DMS153 (cell line): ENCODE results near the gene EIF4E2.

Experiments
- DNase-seq: peaks from one replicate; lab custom pipeline; 2025; lab: John Stamatoyannopoulos, UW

EIF4E2 gene

DNA sequence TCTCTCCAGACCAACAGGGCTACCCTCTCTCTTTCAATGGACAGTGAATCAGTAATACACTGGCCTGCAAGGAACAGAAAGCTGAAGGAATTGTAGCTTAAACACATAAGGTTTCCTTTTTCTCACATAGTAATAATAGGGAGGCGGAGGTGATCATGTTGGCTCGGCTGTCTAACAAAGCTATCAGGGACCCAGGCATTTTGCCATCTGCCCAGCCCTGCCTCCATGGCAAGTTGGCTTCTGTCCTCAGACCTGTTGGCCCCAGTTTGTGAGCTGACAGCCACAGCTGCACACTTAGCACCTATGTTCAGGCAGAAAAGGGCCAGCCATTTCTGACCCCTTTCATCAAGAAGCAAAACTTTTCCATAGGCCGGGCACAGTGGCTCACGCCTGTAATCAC, 13.0 kb upstream of the EIF4E2 start:
- no peak for DNase-seq

DNA sequence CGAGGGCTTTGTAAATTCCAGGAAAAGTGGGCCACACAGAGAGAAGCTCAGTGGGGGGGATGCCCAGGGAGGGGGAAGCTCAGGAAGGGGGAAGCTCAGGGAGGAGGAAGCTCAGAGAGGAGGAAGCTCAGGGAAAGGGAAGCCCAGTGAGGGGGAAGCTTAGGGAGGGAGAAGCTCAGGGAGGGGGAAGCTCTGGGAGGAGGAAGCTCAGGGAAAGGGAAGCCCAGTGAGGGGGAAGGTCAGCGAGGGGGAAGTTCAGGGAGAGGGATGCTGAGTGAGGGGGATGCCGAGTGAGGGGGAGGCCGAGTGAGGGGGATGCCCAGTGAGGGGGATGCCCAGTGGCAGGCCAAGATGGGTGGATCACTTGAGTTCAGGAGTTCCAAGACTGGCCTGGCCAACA, 11.8 kb upstream of the EIF4E2 start:
- DNase-seq = no peak

DNA sequence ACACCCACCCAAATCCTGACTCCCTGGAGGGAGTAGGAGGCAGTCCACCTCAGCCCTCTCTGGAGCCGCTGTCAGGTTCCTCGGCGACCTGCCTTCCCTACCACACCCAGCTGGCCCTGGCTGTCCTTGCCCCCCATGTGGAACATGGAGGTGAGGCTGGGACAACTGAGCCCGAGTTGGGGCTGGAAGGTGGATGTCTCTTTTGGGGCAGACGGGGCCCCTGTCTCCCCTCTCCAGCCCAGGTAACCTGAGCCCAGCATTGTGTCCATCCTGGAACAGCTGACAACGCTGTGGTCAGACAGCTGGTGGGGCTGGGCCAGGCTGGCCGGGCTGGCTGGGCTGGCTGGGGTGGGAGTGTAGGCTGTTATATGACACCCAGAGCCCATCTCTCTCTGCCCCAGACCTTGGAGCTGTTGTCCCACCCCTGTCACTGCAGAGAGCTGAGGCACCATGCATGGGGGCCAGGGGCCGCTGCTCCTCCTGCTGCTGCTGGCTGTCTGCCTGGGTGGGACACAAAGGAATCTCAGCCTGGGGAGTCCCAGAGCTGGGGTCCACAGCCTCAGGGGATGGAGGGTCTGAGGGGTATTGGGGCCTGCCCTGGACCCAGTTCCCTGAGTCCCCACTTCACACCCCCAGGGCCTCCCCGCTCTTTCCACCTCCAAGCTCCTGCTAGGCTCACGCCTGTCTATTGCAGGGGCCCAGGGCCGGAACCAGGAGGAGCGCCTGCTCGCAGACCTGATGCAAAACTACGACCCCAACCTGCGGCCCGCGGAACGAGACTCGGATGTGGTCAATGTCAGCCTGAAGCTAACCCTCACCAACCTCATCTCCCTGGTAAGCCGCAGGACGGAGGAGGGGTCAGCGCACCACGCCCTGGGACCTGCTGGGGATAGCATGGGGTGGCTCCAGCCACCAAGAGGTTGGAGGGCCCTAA, 10.9 kb upstream of the EIF4E2 start, which contains the start of gene CHRNG:
Gene CHRNG (plus strand): TSS at position 395 of the 934 bp plus-strand sequence. CDS start 56 bp downstream, at position 451.
- no peak for DNase-seq

DNA sequence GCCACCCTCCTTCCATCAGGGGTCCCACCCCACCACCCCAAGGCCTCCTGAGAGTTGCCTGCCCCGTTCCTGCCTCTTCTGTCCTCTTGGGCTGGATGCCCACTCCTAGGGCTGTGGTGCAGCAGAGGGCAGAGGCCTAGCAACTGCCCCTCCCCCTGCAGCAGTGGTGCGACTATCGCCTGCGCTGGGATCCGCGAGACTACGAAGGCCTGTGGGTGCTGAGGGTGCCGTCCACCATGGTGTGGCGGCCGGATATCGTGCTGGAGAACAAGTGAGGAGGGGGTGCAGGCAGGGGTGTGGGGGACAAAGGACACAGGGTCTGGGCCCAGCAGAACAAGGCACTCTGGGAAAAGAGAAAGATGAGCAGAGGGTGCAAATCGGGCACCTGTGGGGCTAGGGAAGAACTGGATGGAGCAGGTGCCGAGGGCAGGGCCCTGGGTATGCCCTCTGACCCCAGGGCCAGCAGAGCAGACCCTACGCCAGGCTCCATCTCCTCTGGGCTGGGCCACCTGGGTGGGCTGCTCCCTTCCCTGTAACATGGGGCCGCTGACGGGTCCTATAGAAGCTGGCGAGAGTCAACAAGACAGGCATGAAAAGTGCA, 9.9 kb upstream of the EIF4E2 start:
- DNase-seq = no peak

DNA sequence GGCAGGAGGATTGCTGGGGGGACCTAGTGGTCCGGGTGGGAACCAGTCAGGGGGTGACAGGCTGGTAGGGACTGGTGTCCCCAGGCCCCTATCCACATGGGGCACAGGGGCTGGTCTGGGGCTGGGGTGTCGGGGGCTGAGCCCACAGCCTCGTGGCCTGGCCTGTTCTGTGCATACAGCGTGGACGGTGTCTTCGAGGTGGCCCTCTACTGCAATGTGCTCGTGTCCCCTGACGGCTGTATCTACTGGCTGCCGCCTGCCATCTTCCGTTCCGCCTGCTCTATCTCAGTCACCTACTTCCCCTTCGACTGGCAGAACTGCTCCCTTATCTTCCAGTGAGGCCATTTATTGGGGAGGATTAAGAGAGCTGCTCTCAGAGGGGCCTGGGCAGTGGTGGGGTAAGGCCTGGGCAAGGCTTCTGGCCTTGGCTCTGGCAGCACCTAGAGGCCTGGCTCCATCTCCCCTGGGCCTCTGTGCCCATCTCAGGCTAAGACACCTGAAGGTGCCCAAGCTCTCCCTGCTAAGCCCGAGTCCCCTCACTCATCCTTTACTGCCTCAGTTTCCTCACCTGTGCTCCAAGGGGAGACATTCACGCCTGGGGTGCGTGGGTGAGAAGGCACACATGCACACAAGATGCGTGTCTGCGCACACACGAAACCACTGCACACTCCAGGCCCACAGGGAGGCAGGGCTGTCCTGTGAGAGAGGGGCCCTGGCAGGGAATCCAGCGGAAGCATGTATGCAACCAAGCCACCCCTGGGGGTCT, 9.1 kb upstream of the EIF4E2 start:
- DNase-seq = no peak

DNA sequence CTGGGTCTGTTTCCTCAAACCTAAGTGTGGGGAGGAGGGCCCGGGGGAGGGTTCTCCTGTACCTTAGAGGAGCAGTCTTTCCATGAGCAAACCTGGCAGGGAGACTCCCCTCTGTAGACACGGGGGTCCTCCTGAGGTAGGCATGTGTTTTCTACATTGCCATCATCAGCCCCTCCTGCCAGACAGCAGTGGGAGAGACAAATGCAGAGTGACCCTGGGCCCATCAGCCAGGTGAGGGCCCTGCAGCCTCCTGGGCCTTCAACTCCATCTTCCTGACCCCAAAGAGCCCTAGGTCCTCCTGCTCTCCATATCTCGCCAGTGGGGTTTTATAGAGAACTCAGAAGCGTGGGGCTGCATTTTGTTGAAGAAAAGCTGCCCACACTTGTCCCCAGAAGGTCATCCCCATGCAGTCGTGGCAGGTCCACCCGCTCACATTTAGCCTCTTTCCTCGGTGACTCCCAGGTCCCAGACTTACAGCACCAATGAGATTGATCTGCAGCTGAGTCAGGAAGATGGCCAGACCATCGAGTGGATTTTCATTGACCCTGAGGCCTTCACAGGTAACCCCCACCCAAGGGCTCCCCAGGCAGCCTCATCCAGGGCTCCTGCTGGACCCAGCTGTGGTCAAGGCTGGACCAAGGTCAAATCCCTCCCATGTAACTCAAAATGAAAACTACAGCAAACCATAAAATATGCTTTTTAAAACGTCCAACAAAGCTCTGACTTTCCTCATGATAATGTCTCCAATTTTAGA, 8.4 kb upstream of the EIF4E2 start:
- no peak for DNase-seq

DNA sequence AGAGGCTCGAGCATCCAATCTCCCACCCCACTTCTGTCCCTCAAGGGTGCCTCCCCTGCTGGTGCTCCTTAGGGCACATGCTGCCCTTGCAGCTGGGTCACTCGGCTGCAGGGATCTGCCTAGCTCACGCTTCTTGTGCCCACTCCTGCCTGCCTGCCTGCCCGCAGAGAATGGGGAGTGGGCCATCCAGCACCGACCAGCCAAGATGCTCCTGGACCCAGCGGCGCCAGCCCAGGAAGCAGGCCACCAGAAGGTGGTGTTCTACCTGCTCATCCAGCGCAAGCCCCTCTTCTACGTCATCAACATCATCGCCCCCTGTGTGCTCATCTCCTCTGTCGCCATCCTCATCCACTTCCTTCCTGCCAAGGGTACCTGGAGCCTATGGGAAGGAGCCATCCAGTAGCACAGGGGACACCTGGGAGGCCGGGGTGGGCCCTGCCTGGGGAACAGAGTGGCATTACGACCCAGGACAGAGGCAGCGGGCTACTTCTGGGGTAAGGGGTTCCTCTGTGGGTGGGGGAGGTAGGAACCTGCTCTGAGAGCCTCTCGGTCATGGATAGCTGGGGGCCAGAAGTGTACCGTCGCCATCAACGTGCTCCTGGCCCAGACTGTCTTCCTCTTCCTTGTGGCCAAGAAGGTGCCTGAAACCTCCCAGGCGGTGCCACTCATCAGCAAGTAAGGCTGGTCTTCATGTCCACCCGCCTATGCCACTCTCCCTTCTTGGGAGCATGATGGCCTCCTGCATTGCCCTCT, 7.6 kb upstream of the EIF4E2 start:
- no peak for DNase-seq

DNA sequence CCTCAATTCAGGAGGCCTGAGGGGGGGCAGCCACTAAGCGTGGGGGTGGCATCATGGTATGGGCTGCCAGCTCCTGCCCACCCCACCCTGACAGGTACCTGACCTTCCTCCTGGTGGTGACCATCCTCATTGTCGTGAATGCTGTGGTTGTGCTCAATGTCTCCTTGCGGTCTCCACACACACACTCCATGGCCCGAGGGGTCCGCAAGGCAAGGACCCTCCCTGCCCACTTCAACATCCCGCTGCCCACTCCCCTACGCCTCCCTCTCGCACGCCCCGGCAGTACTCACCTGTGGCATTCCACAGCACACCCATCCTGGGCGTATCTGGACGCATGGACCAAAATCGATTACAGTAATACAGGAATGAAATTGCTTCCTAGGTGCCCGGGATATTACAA, 7.0 kb upstream of the EIF4E2 start:
- no peak for DNase-seq

DNA sequence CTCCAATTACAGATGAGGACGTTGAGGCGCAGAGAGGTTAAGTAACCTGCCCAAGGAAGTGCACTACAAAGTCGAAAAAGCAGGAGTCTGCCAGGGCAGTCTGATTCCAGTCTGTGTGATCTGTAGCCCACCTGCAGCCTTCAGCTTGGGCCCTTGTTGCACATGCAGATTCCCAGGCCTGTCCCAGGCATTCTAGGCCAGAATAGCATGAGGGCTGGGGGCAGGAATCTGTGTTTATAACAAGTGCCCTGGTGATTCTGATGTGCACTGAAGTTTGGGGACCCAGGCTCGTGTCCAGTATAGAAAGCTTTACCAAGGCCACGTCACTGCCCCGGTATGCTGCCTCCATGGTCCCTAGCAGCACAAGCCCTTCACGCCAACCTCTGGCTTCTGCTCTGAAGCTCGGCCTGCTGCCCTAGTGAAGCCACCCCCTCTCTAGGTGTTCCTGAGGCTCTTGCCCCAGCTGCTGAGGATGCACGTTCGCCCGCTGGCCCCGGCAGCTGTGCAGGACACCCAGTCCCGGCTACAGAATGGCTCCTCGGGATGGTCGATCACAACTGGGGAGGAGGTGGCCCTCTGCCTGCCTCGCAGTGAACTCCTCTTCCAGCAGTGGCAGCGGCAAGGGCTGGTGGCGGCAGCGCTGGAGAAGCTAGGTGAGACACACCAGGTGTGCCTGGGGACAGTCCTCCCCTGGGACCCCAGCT, 6.4 kb upstream of the EIF4E2 start:
- no peak for DNase-seq

DNA sequence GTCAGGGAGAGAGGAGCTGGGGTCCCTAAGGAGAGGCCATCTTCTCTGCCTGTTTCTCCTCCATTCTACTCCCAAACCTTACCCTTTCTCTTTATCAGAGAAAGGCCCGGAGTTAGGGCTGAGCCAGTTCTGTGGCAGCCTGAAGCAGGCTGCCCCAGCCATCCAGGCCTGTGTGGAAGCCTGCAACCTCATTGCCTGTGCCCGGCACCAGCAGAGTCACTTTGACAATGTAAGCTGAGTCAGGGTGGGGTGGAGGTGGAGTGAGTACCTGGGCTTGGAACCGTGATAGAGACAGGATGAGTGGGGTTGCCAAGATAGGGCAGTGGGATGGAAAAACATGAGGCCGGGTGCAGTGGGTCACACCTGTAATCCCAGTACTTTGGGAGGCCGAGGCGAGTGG, 5.8 kb upstream of the EIF4E2 start:
- no peak for DNase-seq

DNA sequence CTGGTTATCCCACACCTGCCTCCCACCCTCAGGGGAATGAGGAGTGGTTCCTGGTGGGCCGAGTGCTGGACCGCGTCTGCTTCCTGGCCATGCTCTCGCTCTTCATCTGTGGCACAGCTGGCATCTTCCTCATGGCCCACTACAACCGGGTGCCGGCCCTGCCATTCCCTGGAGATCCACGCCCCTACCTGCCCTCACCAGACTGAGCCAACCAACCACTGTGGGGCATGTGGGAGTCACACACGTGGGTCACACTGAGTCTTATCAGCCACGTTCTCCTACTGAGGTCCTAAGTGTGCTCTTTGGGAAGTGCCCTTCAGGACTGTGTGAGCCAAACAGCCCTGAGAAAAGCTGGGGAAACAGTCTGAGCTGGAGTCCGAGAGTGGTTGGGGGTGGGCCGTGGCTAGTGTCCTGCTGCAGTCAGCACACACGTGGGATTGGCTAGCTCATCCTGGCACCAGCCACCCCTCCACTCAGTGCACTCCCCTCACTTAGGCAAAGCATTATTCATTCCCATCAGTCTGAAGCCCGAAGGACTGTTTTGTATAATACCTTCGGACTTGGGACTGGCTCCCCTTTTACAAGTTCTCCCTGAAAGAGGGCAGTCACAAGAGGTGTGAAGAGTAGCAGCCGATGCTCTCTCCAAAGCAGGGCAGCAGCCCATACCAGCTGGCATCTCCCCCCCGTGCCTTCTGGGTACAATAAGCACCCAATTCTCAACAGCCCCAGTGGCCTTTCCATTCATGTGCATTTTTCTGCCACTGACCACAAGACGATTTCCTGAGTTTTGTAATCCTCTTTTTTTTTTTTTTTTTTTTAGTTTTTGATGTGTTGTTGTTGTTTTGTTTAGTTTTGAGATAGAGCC, 4.7 kb upstream of the EIF4E2 start:
- no peak for DNase-seq

DNA sequence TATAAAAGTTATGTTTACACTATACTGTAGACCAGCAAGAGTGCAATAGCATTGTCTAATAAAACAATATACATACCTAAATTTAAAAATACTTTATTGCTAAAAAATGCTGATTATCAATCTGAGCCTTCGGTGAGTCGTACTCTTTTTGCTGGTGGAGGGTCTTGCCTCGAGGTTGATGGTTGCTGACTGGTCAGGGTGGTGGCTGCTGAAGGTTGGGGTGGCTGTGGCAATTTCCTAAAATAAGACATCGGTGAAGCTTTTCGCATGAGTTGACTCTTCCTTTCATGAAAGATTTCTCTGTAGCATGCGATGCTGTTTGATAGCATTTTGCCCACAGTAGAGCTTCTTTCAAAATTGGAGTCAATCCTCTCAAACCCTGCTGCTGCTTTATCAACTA, 2.5 kb upstream of the EIF4E2 start:
- no peak for DNase-seq

DNA sequence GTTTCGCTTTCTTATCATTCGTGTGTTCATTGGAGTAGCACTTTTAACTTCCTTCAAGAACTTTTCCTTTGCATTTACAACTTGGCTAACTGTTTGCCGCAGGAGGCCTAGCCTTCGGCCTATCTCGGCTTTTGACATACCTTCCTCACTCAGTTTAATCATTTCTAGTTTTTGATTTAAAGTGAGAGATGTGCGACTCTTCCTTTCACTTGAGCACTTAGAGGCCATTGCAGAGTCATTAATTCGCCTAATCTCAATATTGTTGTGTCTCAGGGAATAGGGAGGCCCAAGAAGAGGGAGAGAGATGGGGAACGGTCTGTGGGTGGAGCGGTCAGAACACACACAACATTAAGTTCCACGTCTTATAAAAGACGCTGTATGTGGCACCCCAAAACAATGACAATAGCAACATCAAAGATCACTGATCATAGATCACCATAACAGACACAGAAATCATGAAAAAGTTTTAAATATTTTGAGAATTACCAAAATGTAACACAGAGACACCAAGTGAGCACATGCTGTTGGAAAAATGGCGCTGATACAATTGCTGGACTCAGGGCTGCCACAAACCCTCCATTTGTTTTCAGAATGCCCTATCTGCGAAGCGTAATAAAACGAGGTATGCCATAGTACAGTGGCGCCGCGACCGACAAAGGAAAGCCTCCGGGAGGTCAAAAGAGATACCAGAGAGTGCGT, 685 bp upstream of the EIF4E2 start:
- DNase-seq = no peak

DNA sequence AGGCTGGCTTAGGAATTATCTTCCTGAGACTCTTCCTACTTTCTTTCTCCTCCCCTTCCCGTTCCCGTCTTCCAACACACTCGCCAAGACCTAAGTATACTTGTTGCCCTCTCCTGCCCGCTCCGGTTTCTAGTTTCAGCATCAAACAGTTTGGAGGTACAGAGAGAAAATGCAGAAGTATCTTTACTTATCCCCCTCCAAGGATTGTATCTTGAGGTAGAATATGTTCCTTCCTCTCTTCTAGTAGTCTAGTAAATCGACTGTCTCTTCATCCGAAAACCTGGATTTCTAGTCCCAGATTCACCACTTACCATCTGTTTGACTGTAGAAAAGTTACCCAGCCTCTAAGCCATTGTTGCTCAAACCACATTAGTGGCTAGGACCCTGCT, 755 bp downstream of the EIF4E2 start:
- DNase-seq = no peak

DNA sequence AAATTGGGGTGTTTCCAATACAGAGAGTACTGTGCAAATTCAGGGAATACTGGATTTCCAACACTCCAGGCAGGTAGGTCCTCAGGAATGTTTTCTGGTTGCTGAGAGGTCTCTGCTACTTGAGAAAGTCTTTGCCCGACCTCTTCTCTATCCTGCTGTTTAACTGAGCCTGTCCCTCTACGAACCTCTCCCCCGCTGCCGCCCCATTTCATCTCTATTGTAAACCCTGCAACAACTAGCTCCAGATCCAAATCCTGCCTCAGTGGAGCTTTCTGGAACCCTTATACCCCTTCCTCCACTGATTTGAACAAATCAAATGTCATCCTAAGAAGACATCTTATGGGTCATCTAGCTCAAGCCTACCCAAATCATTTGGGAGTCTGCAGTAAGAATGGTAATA, 1.3 kb downstream of the EIF4E2 start:
- DNase-seq = no peak

DNA sequence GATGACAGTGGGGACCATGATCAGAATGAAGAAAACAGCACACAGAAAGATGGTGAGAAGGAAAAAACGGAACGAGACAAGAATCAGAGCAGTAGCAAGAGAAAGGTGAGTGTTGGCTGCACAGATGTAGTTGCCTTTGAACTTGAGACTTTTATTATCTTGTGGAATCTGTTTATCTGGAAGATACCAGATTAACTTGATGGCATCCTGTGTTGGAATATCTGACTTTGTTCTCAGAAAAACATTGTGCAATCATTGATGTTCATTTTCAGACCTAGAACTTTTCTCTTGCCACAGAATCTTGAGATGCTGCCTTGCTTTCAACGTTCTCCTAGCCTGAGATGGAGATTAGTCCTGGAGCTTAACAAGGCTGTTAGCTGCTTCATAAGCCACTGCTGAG, 5.9 kb downstream of the EIF4E2 start:
- no peak for DNase-seq

DNA sequence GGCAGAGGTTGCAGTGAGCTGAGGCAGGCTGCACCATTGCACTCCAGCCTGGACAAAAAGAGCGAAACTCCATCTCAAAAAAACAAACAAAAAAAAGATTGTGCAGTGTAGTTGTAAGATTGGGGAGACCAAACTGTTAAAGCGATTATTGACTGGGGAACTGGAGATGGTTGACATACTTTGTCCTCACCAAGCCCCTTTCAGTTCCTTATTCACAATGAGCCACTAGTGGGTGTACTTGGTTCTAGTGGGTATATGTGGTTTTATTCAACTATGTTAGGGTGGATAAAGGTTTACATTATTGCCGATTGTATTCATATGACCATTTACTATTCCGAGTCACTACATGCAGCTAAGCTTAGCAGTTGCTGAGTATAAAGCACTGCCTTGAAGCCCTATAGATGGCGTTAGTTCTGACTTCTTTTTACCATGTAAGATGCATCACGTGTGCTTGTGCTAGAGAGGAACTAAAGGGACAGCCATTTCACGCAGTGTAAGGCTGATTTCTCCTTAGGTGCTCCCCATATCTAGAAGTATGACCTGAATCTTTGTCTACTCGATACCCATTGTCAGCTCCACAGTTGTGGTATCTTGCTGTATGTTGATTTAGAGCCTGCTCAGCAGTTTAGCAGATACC, 12.1 kb downstream of the EIF4E2 start:
- no peak for DNase-seq

DNA sequence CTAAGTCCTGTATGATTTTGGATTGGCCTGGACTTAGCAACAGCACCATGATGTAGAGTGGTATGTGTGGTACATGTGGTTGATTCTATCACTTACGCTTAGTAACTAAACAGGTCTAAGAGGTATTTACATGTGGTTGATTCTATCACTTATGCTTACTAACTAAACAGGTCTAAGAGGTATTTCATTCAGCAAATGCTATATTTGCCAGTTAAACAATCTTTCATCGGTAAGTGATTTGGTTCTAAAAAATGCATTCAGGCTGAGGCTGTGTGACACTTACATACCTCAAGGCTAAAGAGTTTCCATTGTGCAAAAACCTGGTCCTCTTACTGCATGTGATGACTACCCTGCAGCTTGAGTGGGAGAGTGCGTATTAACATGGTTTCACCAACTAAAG, 13.1 kb downstream of the EIF4E2 start:
- no peak for DNase-seq

DNA sequence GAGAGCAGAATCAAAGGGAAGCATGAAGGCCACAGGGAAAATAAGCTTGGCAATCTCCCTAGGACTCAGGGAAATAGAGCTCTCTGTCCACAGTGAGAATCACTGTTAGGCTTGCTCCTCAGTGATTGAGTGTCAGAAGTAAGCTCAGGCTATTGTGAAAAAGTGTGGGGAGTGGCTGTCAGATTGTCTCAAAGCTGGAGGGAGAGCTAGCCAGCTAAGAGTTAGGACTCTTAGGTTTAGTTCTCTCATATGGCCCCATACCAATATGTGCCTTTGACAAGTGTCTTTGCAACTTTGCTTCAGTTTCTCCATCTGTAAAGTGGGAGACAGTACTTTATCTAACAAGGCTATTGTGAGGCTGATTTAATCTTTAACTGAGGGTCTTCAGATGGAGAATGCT, 17.2 kb downstream of the EIF4E2 start:
- DNase-seq = no peak
